ENCODE results near the gene SMIM15. TPM values are rescaled to one million over a fixed set of nuclear protein-coding genes. Genes with fewer than 3 reads are reported as not detected.
"Not testable (repeated sequence)": the region's sequence is repeated elsewhere in the genome, so short reads cannot be mapped to it uniquely, and the experiment has no call there.

Gene SMIM15
- total RNA-seq (2014; rRNA removed; shearing (Covaris generic); ENCODE audit: low replicate concordance) = 64.2 and 121 TPM in 2 replicates

GRCh38 chr5:61162010-61162831 is at the start of gene SMIM15:
TSS of gene SMIM15 (minus strand) at chr5:61162468. CDS start at chr5:61160171, 2,297 bp downstream.
- Histone ChIP-seq H3K27me3 (no peaks in the 10 kb centered on the region), H3K36me3 (peaks cover 40% of the 10 kb centered on the region), H3K9me3 (no peaks in the 10 kb centered on the region), H3K4me3 (peak within 1 kb of the TSS; percentile 81)
- peak; percentile 91 for DNase-seq

- Histone ChIP-seq H3K27me3 (no peaks in the 10 kb centered on the region), H3K4me3 (no peak overlapping the region), H3K9me3 (0 out of 2 replicates have a peak, but pooled peaks cover 2% of the 10 kb centered on the region), H3K36me3 (no peaks in the 10 kb centered on the region)
- no peak for DNase-seq
Measured at GRCh38 chr5:61207884-61208283, 45.6 kb upstream of the SMIM15 start.

- Histone ChIP-seq H3K9me3 (0 out of 2 replicates have a peak, but pooled peaks cover 2% of the 10 kb centered on the region), H3K36me3 (no peaks in the 10 kb centered on the region), H3K27me3 (no peaks in the 10 kb centered on the region), H3K4me3 (no peak overlapping the region)
- no peak for DNase-seq
Measured at GRCh38 chr5:61205013-61205412, 42.7 kb upstream of the SMIM15 start.

GRCh38 chr5:61202213-61202612 is 39.9 kb upstream of the SMIM15 start:
- DNase-seq = no peak
- H3K27me3 ChIP-seq = no peaks in the 10 kb centered on the region
- H3K9me3 ChIP-seq = peaks cover 8% of the 10 kb centered on the region
- no peak overlapping the region for H3K4me3 ChIP-seq
- H3K36me3 ChIP-seq = no peaks in the 10 kb centered on the region

- H3K9me3 ChIP-seq = peaks cover 8% of the 10 kb centered on the region
- no peak for DNase-seq
- H3K36me3 ChIP-seq = no peaks in the 10 kb centered on the region
- no peaks in the 10 kb centered on the region for H3K27me3 ChIP-seq
- H3K4me3 ChIP-seq = no peak overlapping the region
Measured at GRCh38 chr5:61200582-61201155, 38.4 kb upstream of the SMIM15 start.

- H3K4me3 ChIP-seq = no peak overlapping the region
- H3K36me3 ChIP-seq = no peaks in the 10 kb centered on the region
- no peaks in the 10 kb centered on the region for H3K27me3 ChIP-seq
- no peak for DNase-seq
- H3K9me3 ChIP-seq = peaks cover 6% of the 10 kb centered on the region
Measured at GRCh38 chr5:61198606-61199005, 36.3 kb upstream of the SMIM15 start.

GRCh38 chr5:61187826-61188225 is 25.6 kb upstream of the SMIM15 start:
- H3K36me3 ChIP-seq, H3K4me3 ChIP-seq, DNase-seq: not testable (repeated sequence)

GRCh38 chr5:61187352-61187751 is 25.1 kb upstream of the SMIM15 start:
- H3K27me3 ChIP-seq, DNase-seq, H3K9me3 ChIP-seq, H3K36me3 ChIP-seq, H3K4me3 ChIP-seq: not testable (repeated sequence)

More at GRCh38 chr5:61187826-61188225, 25.6 kb upstream of the SMIM15 start:
- H3K9me3 ChIP-seq, H3K27me3 ChIP-seq: not testable (repeated sequence)

- Histone ChIP-seq H3K4me3 (no peak overlapping the region), H3K27me3 (no peaks in the 10 kb centered on the region), H3K36me3 (no peaks in the 10 kb centered on the region), H3K9me3 (no peaks in the 10 kb centered on the region)
- DNase-seq = no peak
Measured at GRCh38 chr5:61186634-61187033, 24.4 kb upstream of the SMIM15 start.

GRCh38 chr5:61184708-61185107 is 22.4 kb upstream of the SMIM15 start:
- Histone ChIP-seq H3K9me3 (no peaks in the 10 kb centered on the region), H3K27me3 (no peaks in the 10 kb centered on the region), H3K36me3 (no peaks in the 10 kb centered on the region), H3K4me3 (no peak overlapping the region)
- no peak for DNase-seq

GRCh38 chr5:61183538-61183937 is 21.3 kb upstream of the SMIM15 start:
- no peak overlapping the region for H3K4me3 ChIP-seq
- H3K36me3 ChIP-seq = no peaks in the 10 kb centered on the region
- no peaks in the 10 kb centered on the region for H3K9me3 ChIP-seq
- DNase-seq = no peak
- H3K27me3 ChIP-seq = no peaks in the 10 kb centered on the region

GRCh38 chr5:61182449-61182848 is 20.2 kb upstream of the SMIM15 start:
- Histone ChIP-seq H3K36me3 (no peaks in the 10 kb centered on the region), H3K4me3 (no peak overlapping the region), H3K27me3 (no peaks in the 10 kb centered on the region), H3K9me3 (no peaks in the 10 kb centered on the region)
- DNase-seq = no peak

GRCh38 chr5:61180886-61181285 is 18.6 kb upstream of the SMIM15 start:
- H3K4me3 ChIP-seq = peak overlapping the region; percentile 42
- DNase-seq = no peak

GRCh38 chr5:61178702-61179101 is 16.4 kb upstream of the SMIM15 start:
- H3K9me3 ChIP-seq = no peaks in the 10 kb centered on the region
- no peaks in the 10 kb centered on the region for H3K27me3 ChIP-seq
- H3K4me3 ChIP-seq = no peak overlapping the region
- no peaks in the 10 kb centered on the region for H3K36me3 ChIP-seq
- DNase-seq = no peak

More at GRCh38 chr5:61180886-61181285, 18.6 kb upstream of the SMIM15 start:
- Histone ChIP-seq H3K9me3 (no peaks in the 10 kb centered on the region), H3K27me3 (no peaks in the 10 kb centered on the region), H3K36me3 (no peaks in the 10 kb centered on the region)

GRCh38 chr5:61177716-61178115 is 15.4 kb upstream of the SMIM15 start:
- H3K36me3 ChIP-seq = no peaks in the 10 kb centered on the region
- no peak overlapping the region for H3K4me3 ChIP-seq
- H3K27me3 ChIP-seq = no peaks in the 10 kb centered on the region
- no peaks in the 10 kb centered on the region for H3K9me3 ChIP-seq
- DNase-seq = no peak

GRCh38 chr5:61177070-61177469 is 14.8 kb upstream of the SMIM15 start:
- H3K9me3 ChIP-seq = no peaks in the 10 kb centered on the region
- H3K4me3 ChIP-seq = no peak overlapping the region
- H3K27me3 ChIP-seq = no peaks in the 10 kb centered on the region
- H3K36me3 ChIP-seq = no peaks in the 10 kb centered on the region
- no peak for DNase-seq

- H3K9me3 ChIP-seq = no peaks in the 10 kb centered on the region
- no peak overlapping the region for H3K4me3 ChIP-seq
- no peaks in the 10 kb centered on the region for H3K27me3 ChIP-seq
- no peaks in the 10 kb centered on the region for H3K36me3 ChIP-seq
- DNase-seq = no peak
Measured at GRCh38 chr5:61176631-61177030, 14.4 kb upstream of the SMIM15 start.

- DNase-seq = no peak
- Histone ChIP-seq H3K4me3 (no peak overlapping the region), H3K27me3 (no peaks in the 10 kb centered on the region), H3K9me3 (no peaks in the 10 kb centered on the region), H3K36me3 (no peaks in the 10 kb centered on the region; the same call in 1 of the 2 replicates)
Measured at GRCh38 chr5:61171479-61171878, 9.2 kb upstream of the SMIM15 start.
